Adrenal gland (tissue), 12 donors: ENCODE measurements around the gene OSBPL2. TPM values are rescaled to one million over a fixed set of nuclear protein-coding genes. Genes with fewer than 3 reads are reported as not detected.

Experiments
- DNase-seq, 7 donors: peaks; one replicate each; pipeline ENCODE4 v3.0.0-alpha.2; 2019 to 2020
- H3K27ac ChIP-seq, 5 donors: fragments of 200-600 bp; sonication (generic) in 4 of 5; 1 replicate in 3 of 5; 2 replicates in 2 of 5; pipeline versions ENCODE4 v1.5.1 to v1.8.0; 2016 to 2020; ENCODE audit warnings: mild to moderate bottlenecking in 1 of 5
- H3K27me3 ChIP-seq: fragments of 200-600 bp; 2 replicates; pipeline ENCODE4 v1.8.0; 2021
- H3K36me3 ChIP-seq, 2 donors: fragments of 200-600 bp; replicated peaks in 1 of 2; 1 replicate in 1 of 2; 2 replicates in 1 of 2; pipeline versions ENCODE4 v1.5.1 to v1.8.0; 2018 to 2022
- H3K4me1 ChIP-seq, 2 donors: fragments of 200-600 bp; replicated peaks in 1 of 2; 1 replicate in 1 of 2; 2 replicates in 1 of 2; pipeline versions ENCODE4 v1.5.1 to v1.8.0; 2018 to 2021
- H3K4me3 ChIP-seq, 4 donors: fragments of 200-600 bp; sonication (generic) in 3 of 4; one replicate each; pipeline ENCODE4 v1.5.1; 2016 to 2018
- H3K9me3 ChIP-seq, 3 donors: fragments of 200-600 bp; sonication (generic) in 1 of 3; replicated peaks in 1 of 3; 1 replicate in 2 of 3; 2 replicates in 1 of 3; pipeline versions ENCODE4 v1.5.1 to v1.8.0; 2016 to 2021
- POLR2A ChIP-seq, 2 donors: fragments of 450-650 bp; IDR thresholded peaks; one replicate each; pipeline ENCODE4 v1.6.1; 2017; ENCODE audit warnings: antibody characterized with exemption in 2 of 2, mild to moderate bottlenecking in 2 of 2, moderate library complexity in 1 of 2
- WGBS, 4 donors: extraction: QIAGEN DNeasy Blood & Tissue Kit in 2 of 4; methylation state at CpG; one replicate each; pipeline versions ENCODE4 v1.1.5 to v1.1.7; 2013 to 2017; 5-methylcytosine and 5-hydroxymethylcytosine counted together
- intact Hi-C, 2 donors: fragments of 100-400 bp; cut with DNase I; formaldehyde crosslinking; loops; one replicate each; pipeline versions ENCODE4 v1.14.1 to v1.15.0; 2022 to 2023
- polyA plus RNA-seq, 3 donors: library from polyadenylated mRNA; stranded (reverse); fragments of 200-250 nt in 2 of 3; fragments of 350-450 nt in 1 of 3; fragmentation: Illumina TruSeq in 1 of 3; extraction: RNeasy Lipid Tissue Mini Kit (QIAGEN cat#74804) in 1 of 3; gene quantifications; one replicate each; pipeline ENCODE4 v1.2.3, GENCODE V29; 2013 to 2014
- total RNA-seq, 9 donors: library from RNA; depleted of rRNA in 4 of 9; stranded (reverse); fragments of >200 nt in 4 of 9; fragments of 120-200 nt in 1 of 9; fragmentation: NEBNext Ultra II Directional in 1 of 9; extraction: Animal tissue kit (Norgen Biotek cat#: 25700) in 1 of 9; gene quantifications; one replicate each; pipeline versions ENCODE4 v1.1.0 to v1.2.4, GENCODE V29; 2013 to 2023
- TF ChIP-seq, protein P1 (sequence below), 6 experiments: fragments of 450-650 bp in 4 of 6; fragments of 200-600 bp in 2 of 6; sonication (generic) in 1 of 6; IDR thresholded peaks; 1 replicate in 5 of 6; 2 replicates in 1 of 6; pipeline versions ENCODE4 v1.5.1 to v1.8.0; 2016 to 2021; ENCODE audit warnings: antibody characterized with exemption in 6 of 6, mild to moderate bottlenecking in 2 of 6, moderate library complexity in 1 of 6
- donor health status: healthy with polysubstance abuse.
- donor health status: Bipolar disorder and iron deficiency.
- donor health status: DM: yes; HTN: yes; CAD: no.
- donor health status: DM: no; HTN: no; CAD: no.
- donor health status: DM: no; HTN: no; CAD: no.
- donor health status: DM: yes; HTN: yes; CAD: no.

The OSBPL2 gene
- total and polyA plus RNA-seq, 12 donors, result 13.8 to 96.7 (median 37.4) TPM

DNA sequence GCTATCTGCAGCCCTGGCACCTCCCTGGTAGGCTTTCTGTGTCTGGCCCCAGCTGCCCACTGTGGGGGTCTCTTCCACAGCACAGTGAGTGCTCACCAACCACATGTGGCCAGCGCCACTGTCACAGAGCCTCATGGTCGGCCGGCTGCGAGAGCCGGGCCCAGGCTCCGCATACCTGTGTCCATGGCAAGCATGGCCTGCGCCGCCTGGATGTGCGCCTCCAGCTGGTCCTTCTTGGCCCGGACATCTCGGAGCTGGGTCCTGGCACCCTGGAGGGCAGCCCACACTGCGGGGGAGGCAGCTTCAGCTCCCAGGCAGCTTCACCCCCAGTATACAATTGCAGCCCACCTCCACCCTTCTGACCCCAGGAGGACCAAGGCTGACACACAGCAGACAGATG, 77.5 kb downstream of the OSBPL2 start:
- DNase-seq, result no peak
- no peaks in the 10 kb centered on the region for H3K9me3 ChIP-seq
- intact Hi-C loops, result no loop called here
- no peaks in the 10 kb centered on the region for H3K4me1 ChIP-seq
- H3K27me3 ChIP-seq, result no peaks in the 10 kb centered on the region
- 92 to 96% (median 95%) methylated on average over 5 to 12 of the region's 12 CpGs for WGBS, 4 donors
- H3K36me3 ChIP-seq, result peaks cover 0 to 83% of the 10 kb centered on the region in 2 donors
- no peak overlapping the region for H3K27ac ChIP-seq
- no peak for TF ChIP-seq POLR2A (IDR thresholded peaks at IDR 0.05)
- TF ChIP-seq, protein P1, sequence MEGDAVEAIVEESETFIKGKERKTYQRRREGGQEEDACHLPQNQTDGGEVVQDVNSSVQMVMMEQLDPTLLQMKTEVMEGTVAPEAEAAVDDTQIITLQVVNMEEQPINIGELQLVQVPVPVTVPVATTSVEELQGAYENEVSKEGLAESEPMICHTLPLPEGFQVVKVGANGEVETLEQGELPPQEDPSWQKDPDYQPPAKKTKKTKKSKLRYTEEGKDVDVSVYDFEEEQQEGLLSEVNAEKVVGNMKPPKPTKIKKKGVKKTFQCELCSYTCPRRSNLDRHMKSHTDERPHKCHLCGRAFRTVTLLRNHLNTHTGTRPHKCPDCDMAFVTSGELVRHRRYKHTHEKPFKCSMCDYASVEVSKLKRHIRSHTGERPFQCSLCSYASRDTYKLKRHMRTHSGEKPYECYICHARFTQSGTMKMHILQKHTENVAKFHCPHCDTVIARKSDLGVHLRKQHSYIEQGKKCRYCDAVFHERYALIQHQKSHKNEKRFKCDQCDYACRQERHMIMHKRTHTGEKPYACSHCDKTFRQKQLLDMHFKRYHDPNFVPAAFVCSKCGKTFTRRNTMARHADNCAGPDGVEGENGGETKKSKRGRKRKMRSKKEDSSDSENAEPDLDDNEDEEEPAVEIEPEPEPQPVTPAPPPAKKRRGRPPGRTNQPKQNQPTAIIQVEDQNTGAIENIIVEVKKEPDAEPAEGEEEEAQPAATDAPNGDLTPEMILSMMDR (IDR thresholded peaks at IDR 0.05), result no peak
- H3K4me3 ChIP-seq, result no peak overlapping the region

DNA sequence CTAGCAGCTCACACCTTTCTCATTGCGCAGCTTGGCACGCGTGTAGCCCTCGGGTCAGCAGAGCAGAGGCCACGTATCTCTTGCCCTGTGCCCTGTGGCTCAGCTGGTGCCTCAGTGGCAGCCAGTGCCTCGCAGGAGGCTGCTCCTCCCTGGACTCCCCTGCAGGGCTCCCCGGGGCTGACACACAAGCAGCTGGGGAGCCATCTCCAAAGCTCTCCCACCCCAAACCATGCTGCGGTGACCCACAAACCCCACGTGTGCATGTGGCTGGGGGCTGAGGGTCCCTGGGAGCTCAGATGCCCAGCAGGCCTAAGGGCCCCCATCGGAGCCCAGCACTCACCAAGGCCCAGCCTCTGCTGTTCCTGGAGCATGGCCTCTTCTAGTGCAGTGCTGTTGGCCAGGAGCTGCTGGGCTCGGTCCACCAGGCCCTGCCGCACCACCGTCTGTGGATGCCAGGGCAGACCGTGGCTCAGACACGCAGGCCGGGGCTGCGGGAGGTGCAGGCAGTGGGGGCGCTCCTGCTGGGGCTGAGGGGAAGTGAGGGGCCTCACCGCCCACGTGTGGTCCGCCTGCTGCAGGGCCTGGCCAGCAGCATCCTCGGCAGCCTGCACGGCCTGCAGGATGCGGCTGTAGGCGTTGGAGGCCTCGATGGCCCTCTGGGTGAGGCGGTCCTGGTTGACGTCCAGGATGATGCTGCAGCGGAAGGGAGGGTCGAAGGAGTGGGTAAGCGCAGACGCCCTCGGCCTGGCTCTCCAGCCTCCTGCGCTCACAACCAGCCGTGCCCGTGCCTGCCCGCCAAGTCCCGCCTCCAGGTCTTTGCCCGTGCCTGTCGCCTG, 78.2 kb downstream of the OSBPL2 start:
- H3K36me3 ChIP-seq, result peaks cover 0 to 75% of the 10 kb centered on the region in 2 donors
- no peak overlapping the region for H3K4me3 ChIP-seq
- no peak for DNase-seq
- no peaks in the 10 kb centered on the region for H3K4me1 ChIP-seq
- 83 to 93% (median 89%) methylated on average over 21 to 40 of the region's 40 CpGs for WGBS, 4 donors
- H3K27me3 ChIP-seq, result no peaks in the 10 kb centered on the region
- intact Hi-C loops, result no loop called here
- TF ChIP-seq, protein P1 (IDR thresholded peaks at IDR 0.05), result no peak
- TF ChIP-seq POLR2A (IDR thresholded peaks at IDR 0.05), result no peak
- H3K9me3 ChIP-seq, result no peaks in the 10 kb centered on the region
- H3K27ac ChIP-seq, result no peak overlapping the region

GRCh38 chr20:62317167-62317655, 78.9 kb downstream of the OSBPL2 start:
- H3K4me1 ChIP-seq, result no peaks in the 10 kb centered on the region
- no peak overlapping the region for H3K27ac ChIP-seq
- no peak overlapping the region for H3K4me3 ChIP-seq
- no peak for TF ChIP-seq POLR2A (IDR thresholded peaks at IDR 0.05)
- TF ChIP-seq, protein P1 (IDR thresholded peaks at IDR 0.05), result no peak
- no peaks in the 10 kb centered on the region for H3K27me3 ChIP-seq
- intact Hi-C loops, result no loop called here
- H3K36me3 ChIP-seq, result peaks cover 0 to 73% of the 10 kb centered on the region in 2 donors
- H3K9me3 ChIP-seq, result no peaks in the 10 kb centered on the region
- DNase-seq, result no peak
- 60 to 90% (median 89%) methylated on average over 1 to 18 of the region's 18 CpGs for WGBS, 4 donors

- DNase-seq, result no peak
- Histone ChIP-seq H3K27me3 (no peaks in the 10 kb centered on the region), H3K27ac (no peak overlapping the region), H3K4me1 (no peaks in the 10 kb centered on the region), H3K4me3 (no peak overlapping the region), H3K9me3 (no peaks in the 10 kb centered on the region), H3K36me3 (peaks cover 0 to 66% of the 10 kb centered on the region in 2 donors)
- 82 to 94% (median 94%) methylated on average over 7 to 36 of the region's 36 CpGs for WGBS, 4 donors
- intact Hi-C loops, result no loop called here
- TF ChIP-seq, protein P1 (IDR thresholded peaks at IDR 0.05), result no peak
- TF ChIP-seq POLR2A (IDR thresholded peaks at IDR 0.05), result no peak
Observed at GRCh38 chr20:62318400-62319345, 80.4 kb downstream of the OSBPL2 start.
